ENCODE data around the gene PLBD2. TPM values are rescaled to one million over a fixed set of nuclear protein-coding genes. Genes with fewer than 3 reads are reported as not detected.

Gene PLBD2
- total RNA-seq, 1 experiment from 2014 or later: 36.8 TPM

GRCh38 chr12:113378291-113378690 lies 19.9 kb downstream of the PLBD2 start:
- peaks cover 7% of the 10 kb centered on the region for H3K36me3 ChIP-seq (ENCODE audit: insufficient read depth, low read length, poor library complexity, severe bottlenecking)
- BruUV-seq (replicated peaks): no TSS peak
- DNase-seq (ENCODE audit: low spot score): no peak
- no peaks in the 10 kb centered on the region for H3K9me3 ChIP-seq (ENCODE audit: low read depth, low read length, poor library complexity, severe bottlenecking)
- H3K4me1 ChIP-seq (ENCODE audit: insufficient read depth, low read length, poor library complexity, severe bottlenecking): no peaks in the 10 kb centered on the region
- TF ChIP-seq EZH2 (IDR thresholded peaks at IDR 0.05; ENCODE audit: borderline replicate concordance, low read depth, low read length, poor library complexity, severe bottlenecking) (no peak), CTCF (conservative IDR thresholded peaks at IDR 0.05; ENCODE audit: low read depth, low read length) (0 out of 2 replicates have a peak, but pooled peaks have one; percentile 9)
- intact Hi-C loops (cut with micrococcal nuclease; ENCODE audit: unreplicated experiment): no loop called here
- no peak overlapping the region for H3K27ac ChIP-seq (ENCODE audit: low read depth, low read length, poor library complexity, severe bottlenecking)
- no peak overlapping the region for H3K4me3 ChIP-seq (ENCODE audit: low read depth, low read length, poor library complexity, severe bottlenecking)
- ChIA-PET CTCF (no interaction called here), POLR2A (ENCODE audit: low non-redundant PET) (no interaction called here)
- H3K27me3 ChIP-seq (replicated peaks; ENCODE audit: insufficient read depth, low read depth, low read length, poor library complexity): no peaks in the 10 kb centered on the region

GRCh38 chr12:113381220-113381619 lies 22.8 kb downstream of the PLBD2 start:
- CTCF ChIA-PET: no interaction called here
- no peak overlapping the region for H3K27ac ChIP-seq (ENCODE audit: low read depth, low read length, poor library complexity, severe bottlenecking)

GRCh38 chr12:113382206-113382605 lies 23.8 kb downstream of the PLBD2 start:
- CTCF ChIA-PET: no interaction called here

More at GRCh38 chr12:113381220-113381619, 22.8 kb downstream of the PLBD2 start:
- Histone ChIP-seq H3K36me3 (ENCODE audit: insufficient read depth, low read length, poor library complexity, severe bottlenecking) (peaks cover 13% of the 10 kb centered on the region), H3K27me3 (replicated peaks; ENCODE audit: insufficient read depth, low read depth, low read length, poor library complexity) (no peaks in the 10 kb centered on the region), H3K4me1 (ENCODE audit: insufficient read depth, low read length, poor library complexity, severe bottlenecking) (no peaks in the 10 kb centered on the region), H3K4me3 (ENCODE audit: low read depth, low read length, poor library complexity, severe bottlenecking) (no peak overlapping the region), H3K9me3 (ENCODE audit: low read depth, low read length, poor library complexity, severe bottlenecking) (no peaks in the 10 kb centered on the region)
- no peak for TF ChIP-seq CTCF (conservative IDR thresholded peaks at IDR 0.05; ENCODE audit: low read depth, low read length)
- TF ChIP-seq EZH2 (IDR thresholded peaks at IDR 0.05; ENCODE audit: borderline replicate concordance, low read depth, low read length, poor library complexity, severe bottlenecking): no peak
- DNase-seq (ENCODE audit: low spot score): no peak
- POLR2A ChIA-PET (ENCODE audit: low non-redundant PET): no interaction called here
- intact Hi-C loops (cut with micrococcal nuclease; ENCODE audit: unreplicated experiment): loop anchor here (10.0 kb wide), 1 partner anchor 66 kb away; no protein-coding TSS in a partner anchor
- BruUV-seq (replicated peaks): no TSS peak

More at GRCh38 chr12:113382206-113382605, 23.8 kb downstream of the PLBD2 start:
- POLR2A ChIA-PET (ENCODE audit: low non-redundant PET): no interaction called here
- no peak for DNase-seq (ENCODE audit: low spot score)
- Histone ChIP-seq H3K4me1 (ENCODE audit: insufficient read depth, low read length, poor library complexity, severe bottlenecking) (no peaks in the 10 kb centered on the region), H3K4me3 (ENCODE audit: low read depth, low read length, poor library complexity, severe bottlenecking) (no peak overlapping the region), H3K27ac (ENCODE audit: low read depth, low read length, poor library complexity, severe bottlenecking) (no peak overlapping the region), H3K36me3 (ENCODE audit: insufficient read depth, low read length, poor library complexity, severe bottlenecking) (peaks cover 14% of the 10 kb centered on the region), H3K9me3 (ENCODE audit: low read depth, low read length, poor library complexity, severe bottlenecking) (no peaks in the 10 kb centered on the region), H3K27me3 (replicated peaks; ENCODE audit: insufficient read depth, low read depth, low read length, poor library complexity) (no peaks in the 10 kb centered on the region)
- no TSS peak for BruUV-seq (replicated peaks)
- TF ChIP-seq EZH2 (IDR thresholded peaks at IDR 0.05; ENCODE audit: borderline replicate concordance, low read depth, low read length, poor library complexity, severe bottlenecking) (no peak), CTCF (conservative IDR thresholded peaks at IDR 0.05; ENCODE audit: low read depth, low read length) (no peak)
- intact Hi-C loops (cut with micrococcal nuclease; ENCODE audit: unreplicated experiment): loop anchor here (10.0 kb wide), 1 partner anchor 67 kb away; no protein-coding TSS in a partner anchor

All from A673 (cell line).